ENCODE results near the gene METTL9.

DNA sequence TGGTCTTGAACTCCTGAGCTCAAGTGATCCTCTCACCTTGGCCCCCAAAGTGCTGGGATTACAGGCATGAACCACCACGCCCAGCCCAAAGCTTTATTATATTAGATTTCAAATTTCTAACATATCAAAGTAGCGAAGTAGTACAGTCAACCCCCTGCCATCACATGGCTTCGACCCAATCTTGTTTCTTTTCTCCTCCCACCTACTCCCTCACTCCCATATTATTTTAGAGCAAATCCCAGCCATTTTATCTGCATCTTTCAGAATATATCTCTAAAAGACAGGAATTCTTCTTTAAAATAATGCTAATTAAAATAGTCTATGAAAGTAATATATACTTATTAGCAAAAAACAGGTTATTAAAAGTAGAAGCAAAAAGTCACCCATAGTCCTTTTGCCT, 52.1 kb downstream of the METTL9 start:
- TF ChIP-seq, protein P1, sequence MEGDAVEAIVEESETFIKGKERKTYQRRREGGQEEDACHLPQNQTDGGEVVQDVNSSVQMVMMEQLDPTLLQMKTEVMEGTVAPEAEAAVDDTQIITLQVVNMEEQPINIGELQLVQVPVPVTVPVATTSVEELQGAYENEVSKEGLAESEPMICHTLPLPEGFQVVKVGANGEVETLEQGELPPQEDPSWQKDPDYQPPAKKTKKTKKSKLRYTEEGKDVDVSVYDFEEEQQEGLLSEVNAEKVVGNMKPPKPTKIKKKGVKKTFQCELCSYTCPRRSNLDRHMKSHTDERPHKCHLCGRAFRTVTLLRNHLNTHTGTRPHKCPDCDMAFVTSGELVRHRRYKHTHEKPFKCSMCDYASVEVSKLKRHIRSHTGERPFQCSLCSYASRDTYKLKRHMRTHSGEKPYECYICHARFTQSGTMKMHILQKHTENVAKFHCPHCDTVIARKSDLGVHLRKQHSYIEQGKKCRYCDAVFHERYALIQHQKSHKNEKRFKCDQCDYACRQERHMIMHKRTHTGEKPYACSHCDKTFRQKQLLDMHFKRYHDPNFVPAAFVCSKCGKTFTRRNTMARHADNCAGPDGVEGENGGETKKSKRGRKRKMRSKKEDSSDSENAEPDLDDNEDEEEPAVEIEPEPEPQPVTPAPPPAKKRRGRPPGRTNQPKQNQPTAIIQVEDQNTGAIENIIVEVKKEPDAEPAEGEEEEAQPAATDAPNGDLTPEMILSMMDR (IDR thresholded peaks at IDR 0.05), result no peak
- TF ChIP-seq POLR2A (IDR thresholded peaks at IDR 0.05) (no peak), EP300 (IDR thresholded peaks at IDR 0.05) (no peak)

Measured in ovary (tissue), 3 donors.